Measurements from ENCODE around the gene KIFC3. TPM values are rescaled to one million over a fixed set of nuclear protein-coding genes. Genes with fewer than 3 reads are reported as not detected.

The KIFC3 gene
- total RNA-seq, 1 donor from 2014 or later, result 0.27 TPM

DNA sequence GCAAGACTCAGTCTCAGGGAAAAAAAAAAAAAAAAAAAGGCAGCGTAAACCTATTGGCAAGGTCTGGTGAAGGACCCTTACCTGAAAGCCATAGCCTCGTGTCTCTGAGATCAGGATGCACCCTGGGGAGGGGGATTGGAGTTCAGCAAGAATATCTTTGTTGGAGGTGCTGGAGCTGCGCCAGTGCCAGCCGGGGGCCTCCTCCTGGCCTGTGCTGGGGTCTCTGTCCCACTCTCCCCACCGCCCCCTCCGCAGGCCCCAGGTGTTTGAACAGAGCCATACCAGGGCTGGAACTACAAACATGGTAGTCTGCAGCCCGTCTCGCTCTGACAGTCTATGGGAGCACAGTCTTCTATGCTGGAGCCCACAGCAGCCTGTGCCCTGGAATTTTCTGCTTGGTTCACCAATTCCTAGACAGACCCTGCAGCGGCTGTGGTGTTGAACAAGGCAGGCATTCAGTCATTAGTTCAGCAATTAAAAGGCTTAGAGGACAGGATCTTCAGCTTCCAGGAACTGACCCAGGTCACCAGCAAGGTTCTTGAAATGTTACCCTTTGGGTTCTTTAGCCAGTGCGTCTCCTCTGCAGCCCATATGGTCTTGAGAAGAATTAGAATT, 42.2 kb upstream of the KIFC3 start:
- no peaks in the 10 kb centered on the region for H3K36me3 Mint-ChIP-seq (ENCODE audit: low read depth)
- ATAC-seq (ENCODE audit: low read depth) (no peak), DNase-seq (no peak)
- H3K27ac Mint-ChIP-seq, result no peak overlapping the region
- H3K27me3 Mint-ChIP-seq, result peaks cover 4% of the 10 kb centered on the region
- intact Hi-C loops (cut with micrococcal nuclease), result no loop called here
- H3K4me1 Mint-ChIP-seq, result no peaks in the 10 kb centered on the region
- POLR2A ChIA-PET, result no interaction called here
- no peak overlapping the region for H3K4me3 Mint-ChIP-seq
- TF ChIP-seq, protein P1, sequence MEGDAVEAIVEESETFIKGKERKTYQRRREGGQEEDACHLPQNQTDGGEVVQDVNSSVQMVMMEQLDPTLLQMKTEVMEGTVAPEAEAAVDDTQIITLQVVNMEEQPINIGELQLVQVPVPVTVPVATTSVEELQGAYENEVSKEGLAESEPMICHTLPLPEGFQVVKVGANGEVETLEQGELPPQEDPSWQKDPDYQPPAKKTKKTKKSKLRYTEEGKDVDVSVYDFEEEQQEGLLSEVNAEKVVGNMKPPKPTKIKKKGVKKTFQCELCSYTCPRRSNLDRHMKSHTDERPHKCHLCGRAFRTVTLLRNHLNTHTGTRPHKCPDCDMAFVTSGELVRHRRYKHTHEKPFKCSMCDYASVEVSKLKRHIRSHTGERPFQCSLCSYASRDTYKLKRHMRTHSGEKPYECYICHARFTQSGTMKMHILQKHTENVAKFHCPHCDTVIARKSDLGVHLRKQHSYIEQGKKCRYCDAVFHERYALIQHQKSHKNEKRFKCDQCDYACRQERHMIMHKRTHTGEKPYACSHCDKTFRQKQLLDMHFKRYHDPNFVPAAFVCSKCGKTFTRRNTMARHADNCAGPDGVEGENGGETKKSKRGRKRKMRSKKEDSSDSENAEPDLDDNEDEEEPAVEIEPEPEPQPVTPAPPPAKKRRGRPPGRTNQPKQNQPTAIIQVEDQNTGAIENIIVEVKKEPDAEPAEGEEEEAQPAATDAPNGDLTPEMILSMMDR (IDR thresholded peaks at IDR 0.05), result no peak
- CTCF ChIA-PET, result no interaction called here
- no peaks in the 10 kb centered on the region for H3K9me3 Mint-ChIP-seq

DNA sequence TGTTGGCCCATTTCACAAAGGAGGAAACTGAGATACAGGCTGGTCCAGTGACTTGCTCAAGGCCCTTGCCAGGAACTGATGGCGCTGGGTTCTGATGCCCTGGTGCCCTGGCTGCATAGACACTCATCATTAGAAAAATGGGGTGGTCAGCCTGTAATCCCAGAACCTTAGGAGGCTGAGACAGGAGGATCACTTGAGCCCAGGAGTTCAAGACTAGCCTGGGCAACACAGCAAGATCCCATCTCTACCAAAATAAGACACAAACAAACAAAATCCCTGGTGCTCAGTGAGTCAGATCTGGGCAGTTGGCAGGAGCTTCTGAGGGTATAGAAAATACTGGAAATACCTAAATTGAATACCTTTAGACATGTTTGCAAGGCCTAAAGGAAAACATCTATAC, 41.1 kb upstream of the KIFC3 start:
- ChIA-PET POLR2A (no interaction called here), CTCF (no interaction called here)
- H3K36me3 Mint-ChIP-seq (ENCODE audit: low read depth), result no peaks in the 10 kb centered on the region
- no peaks in the 10 kb centered on the region for H3K9me3 Mint-ChIP-seq
- intact Hi-C loops (cut with micrococcal nuclease), result no loop called here
- H3K27me3 Mint-ChIP-seq, result peaks cover 4% of the 10 kb centered on the region
- no peaks in the 10 kb centered on the region for H3K4me1 Mint-ChIP-seq
- DNase-seq, result no peak
- TF ChIP-seq, protein P1 (IDR thresholded peaks at IDR 0.05), result no peak
- H3K4me3 Mint-ChIP-seq, result no peak overlapping the region
- no peak overlapping the region for H3K27ac Mint-ChIP-seq
- ATAC-seq (ENCODE audit: low read depth), result no peak

DNA sequence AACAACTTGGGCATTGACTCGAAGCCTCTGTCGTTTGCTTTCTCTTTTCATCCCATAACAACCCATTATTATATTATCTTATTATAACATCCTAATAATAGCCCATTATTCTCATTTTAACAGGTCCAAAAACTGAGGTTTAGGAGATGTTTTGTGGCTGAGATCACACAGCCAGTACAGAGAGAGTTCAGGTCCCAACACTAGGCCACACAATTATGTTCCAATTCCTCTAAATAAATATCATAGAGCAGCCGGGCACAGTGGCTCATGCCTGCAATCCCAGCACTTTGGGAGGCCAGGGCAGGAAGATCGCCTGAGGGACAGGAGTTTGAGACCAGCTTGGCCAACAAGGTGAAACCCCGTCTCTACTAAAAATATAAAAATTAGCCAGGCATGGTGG, 40.3 kb upstream of the KIFC3 start:
- no peak overlapping the region for H3K27ac Mint-ChIP-seq
- peaks cover 4% of the 10 kb centered on the region for H3K27me3 Mint-ChIP-seq
- ChIA-PET CTCF (no interaction called here), POLR2A (no interaction called here)
- TF ChIP-seq, protein P1 (IDR thresholded peaks at IDR 0.05), result no peak
- DNase-seq (no peak), ATAC-seq (ENCODE audit: low read depth) (no peak)
- H3K4me1 Mint-ChIP-seq, result no peaks in the 10 kb centered on the region
- H3K4me3 Mint-ChIP-seq, result no peak overlapping the region
- H3K9me3 Mint-ChIP-seq, result no peaks in the 10 kb centered on the region
- H3K36me3 Mint-ChIP-seq (ENCODE audit: low read depth), result no peaks in the 10 kb centered on the region
- intact Hi-C loops (cut with micrococcal nuclease), result no loop called here

DNA sequence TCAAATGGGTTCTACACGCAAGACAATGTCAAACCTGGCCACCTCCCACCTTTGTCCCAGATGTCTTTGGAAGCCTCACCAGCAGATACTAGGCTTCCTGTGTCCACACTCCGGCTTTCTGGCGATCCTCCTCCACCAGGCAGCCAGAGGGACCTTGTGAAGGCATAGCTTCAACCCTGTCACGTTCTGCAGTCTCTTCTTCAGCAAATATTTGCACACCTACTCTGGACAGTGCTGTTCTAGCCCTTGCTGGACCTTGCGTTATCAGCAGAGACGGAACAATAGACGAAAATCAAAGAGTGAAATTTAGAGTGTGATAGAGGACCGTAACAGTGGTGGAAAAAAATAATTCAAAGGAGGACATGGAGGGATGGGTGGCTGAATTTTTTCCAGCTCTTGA, 38.5 kb upstream of the KIFC3 start:
- no peak overlapping the region for H3K27ac Mint-ChIP-seq
- H3K4me1 Mint-ChIP-seq, result no peaks in the 10 kb centered on the region
- peaks cover 10% of the 10 kb centered on the region for H3K27me3 Mint-ChIP-seq
- CTCF ChIA-PET, result no interaction called here
- H3K4me3 Mint-ChIP-seq, result no peak overlapping the region
- intact Hi-C loops (cut with micrococcal nuclease), result no loop called here
- H3K36me3 Mint-ChIP-seq (ENCODE audit: low read depth), result no peaks in the 10 kb centered on the region
- no peaks in the 10 kb centered on the region for H3K9me3 Mint-ChIP-seq
- TF ChIP-seq, protein P1 (IDR thresholded peaks at IDR 0.05), result no peak
- DNase-seq (no peak), ATAC-seq (ENCODE audit: low read depth) (no peak)
- POLR2A ChIA-PET, result no interaction called here

- TF ChIP-seq, protein P1 (IDR thresholded peaks at IDR 0.05), result no peak
- CTCF ChIA-PET, result no interaction called here
- H3K4me1 Mint-ChIP-seq, result no peaks in the 10 kb centered on the region
These were observed 35.9 kb upstream of the KIFC3 start for GRCh38 chr16:57838161-57838560.

More at GRCh38 chr16:57838161-57838560, 35.9 kb upstream of the KIFC3 start:
- ATAC-seq (ENCODE audit: low read depth), result no peak
- DNase-seq, result no peak
- POLR2A ChIA-PET, result no interaction called here
- Mint-ChIP-seq H3K9me3 (no peaks in the 10 kb centered on the region), H3K27me3 (peaks cover 16% of the 10 kb centered on the region), H3K4me3 (no peak overlapping the region), H3K27ac (no peak overlapping the region), H3K36me3 (ENCODE audit: low read depth) (no peaks in the 10 kb centered on the region)
- intact Hi-C loops (cut with micrococcal nuclease), result no loop called here

Data from activated B cell treated with CpG ODN at 0.5 μM for 24 hours (primary cell).